Neural progenitor cell (in vitro differentiated cells): ENCODE measurements around the gene LRRC38.

Experiments used
- CTCF ChIP-seq: fragments of 200-600 bp; sonication (generic); IDR thresholded peaks from 2 replicates; pipeline ENCODE4 v1.5.1; 2017; ENCODE audit warnings: antibody characterized with exemption, mild to moderate bottlenecking
- EZH2 ChIP-seq: fragments of 200-600 bp; sonication (generic); IDR thresholded peaks from 2 replicates; pipeline ENCODE4 v1.6.1; 2017; ENCODE audit warnings: antibody characterized with exemption, mild to moderate bottlenecking, moderate library complexity

DNA sequence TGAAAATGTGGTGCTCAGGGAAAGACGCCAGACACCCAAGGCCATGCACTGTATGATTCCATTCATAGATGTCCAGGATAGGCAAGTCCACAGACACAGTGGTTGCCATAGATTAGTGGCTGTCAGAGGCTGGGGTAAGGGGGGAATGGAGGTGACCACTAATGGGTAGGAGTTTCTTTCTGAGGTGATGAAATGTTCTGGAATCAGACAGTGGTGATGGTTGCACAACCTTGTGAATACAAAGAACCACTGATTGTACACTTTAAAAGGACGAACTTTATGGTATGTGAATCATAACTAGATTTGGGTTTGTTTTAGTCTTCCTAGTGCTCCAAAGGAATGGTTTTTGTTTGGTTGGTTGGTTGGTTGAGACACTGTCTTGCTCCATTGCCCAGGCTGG lies 51.8 kb downstream of the LRRC38 start:
- TF ChIP-seq CTCF = no peak
- TF ChIP-seq EZH2 = no peak
